Type B pancreatic cell (in vitro differentiated cells): ENCODE data around the gene NDE1. TPM values are rescaled to one million over a fixed set of nuclear protein-coding genes. Genes with fewer than 3 reads are reported as not detected.
A peak's percentile ranks its signal among the peaks of the same experiment; 100 is the strongest.

Source experiments
- DNase-seq: peaks from one replicate; pipeline ENCODE4 v3.0.0; 2021; ENCODE audit warnings: mixed read lengths; ENCODE audit not compliant: unreplicated experiment; ENCODE audit errors: extremely low spot score
- H3K27ac Mint-ChIP-seq: 2 replicates; pipeline ENCODE4 v1.8.0; 2021; ENCODE audit warnings: mild to moderate bottlenecking, mixed read lengths
- H3K27me3 Mint-ChIP-seq: 2 replicates; pipeline ENCODE4 v1.8.0; 2021; ENCODE audit warnings: mixed read lengths
- H3K36me3 Mint-ChIP-seq: 2 replicates; pipeline ENCODE4 v1.8.0; 2021; ENCODE audit warnings: mixed read lengths
- H3K4me1 Mint-ChIP-seq: one replicate; pipeline ENCODE4 v1.8.0; 2021; ENCODE audit warnings: mixed read lengths; ENCODE audit not compliant: unreplicated experiment
- H3K4me3 Mint-ChIP-seq: 2 replicates; pipeline ENCODE4 v1.8.0; 2021; ENCODE audit warnings: mild to moderate bottlenecking, mixed read lengths
- H3K9me3 Mint-ChIP-seq: 2 replicates; pipeline ENCODE4 v1.8.0; 2021; ENCODE audit warnings: mixed read lengths
- CTCF ChIP-seq: fragments of 200-600 bp; sonication (generic); conservative IDR thresholded peaks from 2 replicates; pipeline ENCODE4 v1.5.0; 2021; ENCODE audit warnings: antibody characterized with exemption, mild to moderate bottlenecking
- long read RNA-seq: library from polyadenylated mRNA; unstranded; transcript quantifications from one replicate; pipeline ENCODE4 v2.0.0, GENCODE V29; 2020
- total RNA-seq: library from RNA; stranded (reverse); gene quantifications from 2 replicates; pipeline ENCODE4 v1.2.1, GENCODE V29; 2021; ENCODE audit warnings: low replicate concordance

Gene NDE1
- total RNA-seq, result 34.9 and 76.4 TPM in 2 replicates
- long read RNA-seq, transcript NDE1-201 (9 exons, 3,221 nt), result major isoform, 17 of 32 reads
- long read RNA-seq, partial matches to known transcripts, result 2 of 32 reads
- long read RNA-seq, other reads (novel, unspliced or antisense), result 13 of 32 reads

GRCh38 chr16:15650019-15650697 lies at the start of gene NDE1:
TSS of gene NDE1 (plus strand) at chr16:15650245. CDS start at chr16:15664779, 14,534 bp downstream.
- Mint-ChIP-seq H3K27me3 (no peaks in the 10 kb centered on the region), H3K9me3 (no peaks in the 10 kb centered on the region), H3K4me3 (peak within 1 kb of the TSS; percentile 99), H3K36me3 (no peaks in the 10 kb centered on the region), H3K4me1 (peaks cover 7% of the 10 kb centered on the region), H3K27ac (peak within 1 kb of the TSS; percentile 92)
- DNase-seq, result peak; percentile 91
- TF ChIP-seq CTCF, result no peak

- Mint-ChIP-seq H3K27me3 (no peaks in the 10 kb centered on the region), H3K4me1 (no peaks in the 10 kb centered on the region), H3K27ac (no peak overlapping the region), H3K36me3 (peaks cover 35% of the 10 kb centered on the region), H3K4me3 (no peak overlapping the region), H3K9me3 (no peaks in the 10 kb centered on the region)
- no peak for DNase-seq
- no peak for TF ChIP-seq CTCF
Measured at GRCh38 chr16:15601212-15601879, 48.7 kb upstream of the NDE1 start.

- no peak for TF ChIP-seq CTCF
- Mint-ChIP-seq H3K9me3 (no peaks in the 10 kb centered on the region), H3K27me3 (no peaks in the 10 kb centered on the region), H3K4me1 (no peaks in the 10 kb centered on the region), H3K36me3 (peaks cover 40% of the 10 kb centered on the region), H3K27ac (no peak overlapping the region), H3K4me3 (no peak overlapping the region)
- DNase-seq, result no peak
Measured at GRCh38 chr16:15602285-15603044, 47.6 kb upstream of the NDE1 start.

- Mint-ChIP-seq H3K36me3 (peaks cover 42% of the 10 kb centered on the region), H3K4me3 (no peak overlapping the region), H3K4me1 (no peaks in the 10 kb centered on the region), H3K9me3 (no peaks in the 10 kb centered on the region), H3K27me3 (no peaks in the 10 kb centered on the region), H3K27ac (no peak overlapping the region)
- DNase-seq, result no peak
- TF ChIP-seq CTCF, result no peak
Measured at GRCh38 chr16:15604460-15605440, 45.3 kb upstream of the NDE1 start.
